Transverse colon (tissue), 4 donors: ENCODE data around the gene PCNX2. TPM values are rescaled to one million over a fixed set of nuclear protein-coding genes. Genes with fewer than 3 reads are reported as not detected.

Experiments
- DNase-seq: peaks from one replicate; pipeline ENCODE4 v3.0.0-alpha.2; 2019
- H3K27ac ChIP-seq, 4 donors: fragments of 200-600 bp; sonication (generic); 2 replicates each; pipeline ENCODE4 v1.5.1; 2016 to 2018; ENCODE audit warnings: inconsistent platforms in 4 of 4
- H3K27me3 ChIP-seq: fragments of 200-600 bp; sonication (generic); 2 replicates; pipeline ENCODE4 v1.5.1; 2017; ENCODE audit warnings: inconsistent platforms
- H3K36me3 ChIP-seq, 4 donors: fragments of 200-600 bp; sonication (generic); 2 replicates each; pipeline ENCODE4 v1.5.1; 2017 to 2019; ENCODE audit warnings: inconsistent platforms in 4 of 4
- H3K4me1 ChIP-seq, 4 donors: fragments of 200-600 bp; sonication (generic); 2 replicates each; pipeline ENCODE4 v1.5.1; 2017 to 2020; ENCODE audit warnings: inconsistent platforms in 4 of 4
- H3K4me3 ChIP-seq, 4 donors: fragments of 200-600 bp; sonication (generic); 1 replicate in 1 of 4; 2 replicates in 3 of 4; pipeline versions ENCODE4 v1.5.1 to v1.6.1; 2017 to 2019; ENCODE audit warnings: inconsistent platforms in 4 of 4
- H3K9me3 ChIP-seq, 2 donors: fragments of 200-600 bp; sonication (generic); 2 replicates each; pipeline ENCODE4 v1.5.1; 2017 to 2019; ENCODE audit warnings: inconsistent platforms in 2 of 2
- CTCF ChIP-seq, 5 experiments: fragments of 200-600 bp in 3 of 5; fragments of 450-650 bp in 2 of 5; sonication (generic) in 3 of 5; IDR thresholded peaks; 1 replicate in 2 of 5; 2 replicates in 3 of 5; pipeline ENCODE4 v1.5.1; 2016 to 2017; ENCODE audit warnings: antibody characterized with exemption in 5 of 5, inconsistent platforms in 3 of 5, mild to moderate bottlenecking in 2 of 5, moderate library complexity in 1 of 5
- EP300 ChIP-seq: sonication (generic); formaldehyde crosslinking; IDR thresholded peaks from one replicate; pipeline ENCODE4 v1.6.1; 2017; ENCODE audit warnings: antibody characterized with exemption, low read depth
- POLR2A ChIP-seq: fragments of 450-650 bp; IDR thresholded peaks from one replicate; pipeline ENCODE4 v1.6.1; 2016; ENCODE audit warnings: antibody characterized with exemption, mild to moderate bottlenecking, moderate library complexity
- POLR2AphosphoS5 ChIP-seq, 3 donors: sonication (generic); formaldehyde crosslinking; IDR thresholded peaks; one replicate each; pipeline ENCODE4 v1.6.1; 2016; ENCODE audit warnings: antibody characterized with exemption in 3 of 3
- WGBS, 2 donors: methylation state at CpG; one replicate each; pipeline ENCODE4 v1.1.5; 2018; ENCODE audit warnings: low coverage in 1 of 2; 5-methylcytosine and 5-hydroxymethylcytosine counted together
- in situ Hi-C, 4 donors: fragments of 200-750 bp; cut with MboI; loops; one replicate each; pipeline versions ENCODE4 v1.15.0 to v1.15.1; 2017; ENCODE audit warnings: low sequenced_read_pairs in 3 of 4, low pct_ligation_motif_present in 1 of 4, low pct_unique_long_range_greater_than_20kb in 1 of 4
- intact Hi-C: fragments of 100-400 bp; cut with DNase I; formaldehyde crosslinking; loops from one replicate; pipeline ENCODE4 v1.15.1; 2023; ENCODE audit warnings: low total_unique reads
- total RNA-seq, 4 donors: library from RNA; depleted of rRNA; stranded (reverse); fragments of >200 nt; gene quantifications; one replicate each; pipeline ENCODE4 v1.1.0, GENCODE V29; 2016

Gene PCNX2
- total RNA-seq, 4 donors from 2014 or later, result 6.8 to 518 (median 11.8) TPM

GRCh38 chr1:233315718-233316301, 20.3 kb upstream of the PCNX2 start:
- TF ChIP-seq POLR2A, result no peak
- no peak for TF ChIP-seq CTCF (IDR thresholded peaks at IDR 0.05)
- TF ChIP-seq POLR2AphosphoS5 (IDR thresholded peaks at IDR 0.05), result no peak
- no peak for TF ChIP-seq EP300
- intact Hi-C loops (no loop called here), in situ Hi-C loops (loop anchor here in 1 of 4 donors (25.0 kb wide), 1 partner anchor 471 kb away; no protein-coding TSS in a partner anchor)
- no peak overlapping the region for H3K27ac ChIP-seq
- DNase-seq, result no peak
- H3K36me3 ChIP-seq, result no peaks in the 10 kb centered on the region
- no peak overlapping the region for H3K4me3 ChIP-seq
- 50 to 63% methylated on average over 1 of the region's 1 CpG for WGBS, 2 donors
- no peaks in the 10 kb centered on the region for H3K4me1 ChIP-seq
- H3K9me3 ChIP-seq, result no peaks in the 10 kb centered on the region
- peaks cover 5% of the 10 kb centered on the region for H3K27me3 ChIP-seq

GRCh38 chr1:233313434-233314155, 18.1 kb upstream of the PCNX2 start:
- Histone ChIP-seq H3K36me3 (no peaks in the 10 kb centered on the region), H3K9me3 (no peaks in the 10 kb centered on the region), H3K4me3 (no peak overlapping the region), H3K4me1 (no peaks in the 10 kb centered on the region), H3K27me3 (peaks cover 5% of the 10 kb centered on the region), H3K27ac (no peak overlapping the region)
- intact Hi-C loops, result no loop called here
- DNase-seq, result no peak
- in situ Hi-C loops, result loop anchor here in 1 of 4 donors (25.0 kb wide), 1 partner anchor 474 kb away; no protein-coding TSS in a partner anchor
- TF ChIP-seq POLR2AphosphoS5 (IDR thresholded peaks at IDR 0.05) (no peak), POLR2A (no peak), EP300 (no peak), CTCF (IDR thresholded peaks at IDR 0.05) (no peak)
- 60 to 77% methylated on average over 4 of the region's 4 CpGs for WGBS, 2 donors

DNA sequence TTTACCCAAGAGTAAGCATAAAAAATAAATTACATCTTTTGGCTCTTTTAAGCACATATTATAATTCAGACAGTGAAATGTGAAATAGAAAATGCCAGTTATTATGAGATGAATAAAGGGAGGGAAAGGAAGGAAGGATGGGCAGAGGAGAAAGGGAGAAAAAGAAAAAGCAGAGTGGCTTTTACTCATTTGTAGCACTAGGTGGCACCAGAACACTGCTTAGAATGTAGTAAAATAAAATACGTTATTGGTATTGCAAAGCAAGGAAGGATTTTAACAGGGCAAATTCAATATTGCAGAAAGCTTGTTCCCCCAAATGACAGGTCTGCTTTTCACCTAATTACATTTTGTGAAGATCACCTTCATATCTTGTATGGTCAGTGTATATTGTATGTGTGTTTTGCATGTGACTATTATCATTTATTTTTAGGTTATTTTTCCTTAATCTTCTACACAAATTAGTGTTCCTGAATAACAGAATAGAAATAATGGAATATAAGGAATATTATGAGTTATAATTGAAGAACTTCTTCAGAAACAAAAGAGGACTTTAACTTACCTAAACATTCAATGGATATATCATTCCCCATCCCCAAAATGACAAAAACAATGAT, 9.1 kb upstream of the PCNX2 start:
- intact Hi-C loops, result no loop called here
- in situ Hi-C loops, result loop anchor here in 2 of 4 donors (10.0 to 25.0 kb wide), 3 partner anchors 483 to 760 kb away; no protein-coding TSS in a partner anchor
- Histone ChIP-seq H3K27ac (no peak overlapping the region), H3K9me3 (no peaks in the 10 kb centered on the region), H3K27me3 (peaks cover 7% of the 10 kb centered on the region), H3K4me3 (no peak overlapping the region), H3K36me3 (no peaks in the 10 kb centered on the region), H3K4me1 (no peaks in the 10 kb centered on the region)
- no peak for DNase-seq
- TF ChIP-seq POLR2A (no peak), CTCF (IDR thresholded peaks at IDR 0.05) (peak; percentile 68 to 77 (median 73)), POLR2AphosphoS5 (IDR thresholded peaks at IDR 0.05) (no peak), EP300 (no peak)
- whole genome bisulfite sequencing, 2 donors, result 0% methylated on average over 1 of the region's 1 CpG

- H3K4me3 ChIP-seq, result no peak overlapping the region
- H3K4me1 ChIP-seq, result peaks cover 0 to 7% (median 2%) of the 10 kb centered on the region in 4 donors
- no peaks in the 10 kb centered on the region for H3K36me3 ChIP-seq
- intact Hi-C loops (no loop called here), in situ Hi-C loops (loop anchor here in 2 of 4 donors (10.0 to 25.0 kb wide), 3 partner anchors 487 to 764 kb away; no protein-coding TSS in a partner anchor)
- no peaks in the 10 kb centered on the region for H3K9me3 ChIP-seq
- DNase-seq, result no peak
- no peak for TF ChIP-seq POLR2AphosphoS5 (IDR thresholded peaks at IDR 0.05)
- TF ChIP-seq CTCF (IDR thresholded peaks at IDR 0.05), result no peak
- TF ChIP-seq POLR2A, result no peak
- TF ChIP-seq EP300, result no peak
- 79 to 80% methylated on average over 1 to 2 of the region's 2 CpGs for WGBS, 2 donors
- H3K27me3 ChIP-seq, result peaks cover 7% of the 10 kb centered on the region
- no peak overlapping the region for H3K27ac ChIP-seq
Measured at GRCh38 chr1:233300326-233300725, 4.8 kb upstream of the PCNX2 start.
